Measurements from ENCODE around the gene MEF2A. TPM values are rescaled to one million over a fixed set of nuclear protein-coding genes. Genes with fewer than 3 reads are reported as not detected.

Gene MEF2A
- total RNA-seq, 2 donors from 2014 or later = 20.1 to 36.8 TPM

DNA sequence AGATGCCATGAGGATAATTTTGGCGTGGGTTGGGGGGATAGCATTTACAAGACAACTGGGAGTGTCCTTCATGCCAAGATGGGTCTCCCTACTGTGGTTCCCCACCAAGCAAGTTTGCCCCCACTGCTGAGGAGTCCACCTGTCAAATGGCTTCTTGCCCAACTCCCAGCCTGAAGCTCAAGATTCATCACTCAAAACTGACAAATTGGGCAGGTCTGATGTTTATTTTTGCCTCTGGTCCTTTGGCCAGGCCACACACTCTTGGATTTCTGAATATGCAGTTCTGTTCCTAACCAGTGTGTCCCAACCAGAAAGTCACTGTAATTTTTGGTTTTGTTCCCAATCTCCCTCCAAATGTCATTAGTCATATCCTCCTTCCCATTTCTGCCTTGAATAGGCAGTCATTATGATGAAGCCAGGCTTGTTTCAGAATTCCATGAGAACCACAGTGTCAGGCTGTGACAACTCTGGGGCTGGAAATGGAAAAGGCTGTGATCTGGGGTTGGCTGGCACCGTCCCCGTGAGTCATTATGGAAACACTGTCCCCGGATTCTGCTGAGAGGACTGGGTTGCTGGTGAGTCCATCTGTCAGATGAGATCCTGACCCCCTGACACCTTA lies 29.3 kb upstream of the MEF2A start:
- Histone ChIP-seq H3K36me3 (no peaks in the 10 kb centered on the region), H3K27me3 (no peaks in the 10 kb centered on the region), H3K9ac (ENCODE audit: low read depth in 2 of 2, low read length in 2 of 2) (no peak overlapping the region), H3K4me1 (no peaks in the 10 kb centered on the region), H3K4me3 (no peak overlapping the region), H3K27ac (no peak overlapping the region), H3K9me3 (no peaks in the 10 kb centered on the region)
- DNase-seq = no peak
- intact Hi-C loops (cut with DNase I) = no loop called here
- TF ChIP-seq, protein P1, sequence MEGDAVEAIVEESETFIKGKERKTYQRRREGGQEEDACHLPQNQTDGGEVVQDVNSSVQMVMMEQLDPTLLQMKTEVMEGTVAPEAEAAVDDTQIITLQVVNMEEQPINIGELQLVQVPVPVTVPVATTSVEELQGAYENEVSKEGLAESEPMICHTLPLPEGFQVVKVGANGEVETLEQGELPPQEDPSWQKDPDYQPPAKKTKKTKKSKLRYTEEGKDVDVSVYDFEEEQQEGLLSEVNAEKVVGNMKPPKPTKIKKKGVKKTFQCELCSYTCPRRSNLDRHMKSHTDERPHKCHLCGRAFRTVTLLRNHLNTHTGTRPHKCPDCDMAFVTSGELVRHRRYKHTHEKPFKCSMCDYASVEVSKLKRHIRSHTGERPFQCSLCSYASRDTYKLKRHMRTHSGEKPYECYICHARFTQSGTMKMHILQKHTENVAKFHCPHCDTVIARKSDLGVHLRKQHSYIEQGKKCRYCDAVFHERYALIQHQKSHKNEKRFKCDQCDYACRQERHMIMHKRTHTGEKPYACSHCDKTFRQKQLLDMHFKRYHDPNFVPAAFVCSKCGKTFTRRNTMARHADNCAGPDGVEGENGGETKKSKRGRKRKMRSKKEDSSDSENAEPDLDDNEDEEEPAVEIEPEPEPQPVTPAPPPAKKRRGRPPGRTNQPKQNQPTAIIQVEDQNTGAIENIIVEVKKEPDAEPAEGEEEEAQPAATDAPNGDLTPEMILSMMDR (IDR thresholded peaks at IDR 0.05) = no peak

DNA sequence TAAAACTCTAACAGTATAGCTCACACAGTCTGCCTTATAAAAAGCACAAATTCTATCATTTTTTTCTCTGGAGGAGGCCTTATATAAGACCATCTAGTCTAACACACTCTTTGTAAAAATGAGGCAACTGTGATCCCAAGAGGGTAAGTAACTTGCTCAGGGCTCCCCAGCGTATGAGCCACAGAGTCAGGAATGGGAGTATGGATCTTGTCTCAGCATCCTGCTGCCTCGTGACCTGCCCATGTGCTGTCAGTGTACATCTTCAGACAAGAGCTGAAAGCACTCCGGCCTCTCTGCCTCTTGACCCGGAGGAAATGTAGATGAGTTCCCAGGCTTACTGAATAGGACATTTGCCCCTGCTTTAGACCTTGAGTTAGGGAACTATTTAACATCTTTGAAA lies 28.4 kb upstream of the MEF2A start:
- Histone ChIP-seq H3K36me3 (no peaks in the 10 kb centered on the region), H3K4me3 (no peak overlapping the region), H3K27me3 (no peaks in the 10 kb centered on the region), H3K4me1 (no peaks in the 10 kb centered on the region), H3K9ac (ENCODE audit: low read depth in 2 of 2, low read length in 2 of 2) (no peak overlapping the region), H3K27ac (no peak overlapping the region), H3K9me3 (no peaks in the 10 kb centered on the region)
- intact Hi-C loops (cut with DNase I) = no loop called here
- DNase-seq = no peak
- TF ChIP-seq, protein P1 (IDR thresholded peaks at IDR 0.05) = no peak

GRCh38 chr15:99538261-99538660 lies 27.5 kb upstream of the MEF2A start:
- TF ChIP-seq, protein P1 (IDR thresholded peaks at IDR 0.05) = no peak
- H3K27ac ChIP-seq = no peak overlapping the region
- no peak overlapping the region for H3K4me3 ChIP-seq
- H3K9me3 ChIP-seq = no peaks in the 10 kb centered on the region
- no peaks in the 10 kb centered on the region for H3K4me1 ChIP-seq
- no peak overlapping the region for H3K9ac ChIP-seq (ENCODE audit: low read depth in 2 of 2, low read length in 2 of 2)
- H3K27me3 ChIP-seq = no peaks in the 10 kb centered on the region
- intact Hi-C loops (cut with DNase I) = no loop called here
- DNase-seq = no peak
- H3K36me3 ChIP-seq = no peaks in the 10 kb centered on the region

DNA sequence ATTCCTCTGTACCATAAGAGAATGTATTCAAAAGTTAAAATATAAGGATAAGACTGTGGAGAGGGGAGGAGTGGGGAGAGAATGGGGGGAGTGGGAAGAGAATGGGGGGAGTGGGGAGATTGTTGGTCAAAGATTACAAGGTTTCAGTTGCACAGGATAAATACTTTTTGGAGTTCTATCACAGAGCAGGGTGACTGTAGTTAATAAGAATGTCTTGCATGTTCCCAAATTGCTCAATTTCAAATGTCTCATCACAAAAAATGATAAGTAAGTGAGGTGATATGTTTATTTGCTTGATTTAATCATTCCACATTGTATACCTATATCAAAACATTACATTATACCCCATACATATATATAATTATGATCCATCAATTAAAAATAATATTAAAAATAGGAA lies 23.0 kb upstream of the MEF2A start:
- DNase-seq = no peak
- intact Hi-C loops (cut with DNase I) = no loop called here
- Histone ChIP-seq H3K27me3 (no peaks in the 10 kb centered on the region), H3K4me1 (peaks cover 3% of the 10 kb centered on the region), H3K27ac (no peak overlapping the region), H3K4me3 (no peak overlapping the region), H3K36me3 (no peaks in the 10 kb centered on the region), H3K9ac (ENCODE audit: low read depth in 2 of 2, low read length in 2 of 2) (no peak overlapping the region), H3K9me3 (no peaks in the 10 kb centered on the region)
- TF ChIP-seq, protein P1 (IDR thresholded peaks at IDR 0.05) = no peak

DNA sequence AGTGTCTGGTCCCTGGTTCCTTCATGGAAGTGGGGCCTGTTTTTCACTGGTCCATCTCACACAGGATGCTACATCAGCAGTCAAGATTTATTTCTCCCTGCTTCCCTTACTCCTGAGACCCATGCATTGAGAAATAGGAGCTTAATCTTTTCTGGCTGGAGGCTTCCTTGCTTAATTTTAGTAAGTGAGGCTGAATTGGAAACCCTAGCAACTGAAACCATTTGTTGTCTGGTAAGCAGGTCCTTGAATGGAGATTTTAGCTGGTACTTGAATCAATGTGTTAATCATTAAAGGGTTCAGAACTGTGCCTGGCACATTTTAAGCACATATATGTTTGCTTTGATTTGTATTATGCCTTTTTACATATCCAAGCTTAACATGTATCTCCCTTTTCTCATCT lies 20.2 kb upstream of the MEF2A start:
- peaks cover 3% of the 10 kb centered on the region for H3K4me1 ChIP-seq
- TF ChIP-seq, protein P1 (IDR thresholded peaks at IDR 0.05) = no peak
- no peaks in the 10 kb centered on the region for H3K9me3 ChIP-seq
- H3K4me3 ChIP-seq = no peak overlapping the region
- no peaks in the 10 kb centered on the region for H3K36me3 ChIP-seq
- H3K27ac ChIP-seq = no peak overlapping the region
- H3K27me3 ChIP-seq = no peaks in the 10 kb centered on the region
- no peak overlapping the region for H3K9ac ChIP-seq (ENCODE audit: low read depth in 2 of 2, low read length in 2 of 2)
- intact Hi-C loops (cut with DNase I) = no loop called here
- no peak for DNase-seq

All from colonic mucosa (tissue), 4 donors.